Measurements from ENCODE around the gene STRAP.

Gene STRAP

GRCh38 chr12:15856097-15856982 is 25.8 kb upstream of the STRAP start (continued):
- TF ChIP-seq ZBTB11 (tag by site-specific recombination; conservative IDR thresholded peaks at IDR 0.05; ENCODE audit: low read depth) (no peak), ZNF398 (tag by site-specific recombination; IDR thresholded peaks at IDR 0.05) (no peak), ZNF324 (tag by site-specific recombination; IDR thresholded peaks at IDR 0.05) (no peak)
- TF ChIP-seq, protein P1, sequence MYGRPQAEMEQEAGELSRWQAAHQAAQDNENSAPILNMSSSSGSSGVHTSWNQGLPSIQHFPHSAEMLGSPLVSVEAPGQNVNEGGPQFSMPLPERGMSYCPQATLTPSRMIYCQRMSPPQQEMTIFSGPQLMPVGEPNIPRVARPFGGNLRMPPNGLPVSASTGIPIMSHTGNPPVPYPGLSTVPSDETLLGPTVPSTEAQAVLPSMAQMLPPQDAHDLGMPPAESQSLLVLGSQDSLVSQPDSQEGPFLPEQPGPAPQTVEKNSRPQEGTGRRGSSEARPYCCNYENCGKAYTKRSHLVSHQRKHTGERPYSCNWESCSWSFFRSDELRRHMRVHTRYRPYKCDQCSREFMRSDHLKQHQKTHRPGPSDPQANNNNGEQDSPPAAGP (tag by site-specific recombination; IDR thresholded peaks at IDR 0.05) = no peak

GRCh38 chr12:15858353-15858752 is 23.8 kb upstream of the STRAP start:
- Histone ChIP-seq H3K4me3 (ENCODE audit: low read depth, low read length) (no peak overlapping the region), H3K27ac (ENCODE audit: extremely low read depth, low read depth, low read length) (no peak overlapping the region), H3K9me3 (ENCODE audit: control insufficient read depth, insufficient read depth, low read depth, low read length) (no peaks in the 10 kb centered on the region), H3K36me3 (ENCODE audit: control insufficient read depth in 2 of 2, insufficient read depth in 1 of 2, low read length in 2 of 2) (no peaks in the 10 kb centered on the region), H3K4me1 (ENCODE audit: control insufficient read depth, insufficient read depth, low read length) (no peaks in the 10 kb centered on the region; the same call in 1 of the 2 replicates)
- no peak for TF ChIP-seq ZNF140 (tag by site-specific recombination; IDR thresholded peaks at IDR 0.05)
- TF ChIP-seq, protein P2, sequence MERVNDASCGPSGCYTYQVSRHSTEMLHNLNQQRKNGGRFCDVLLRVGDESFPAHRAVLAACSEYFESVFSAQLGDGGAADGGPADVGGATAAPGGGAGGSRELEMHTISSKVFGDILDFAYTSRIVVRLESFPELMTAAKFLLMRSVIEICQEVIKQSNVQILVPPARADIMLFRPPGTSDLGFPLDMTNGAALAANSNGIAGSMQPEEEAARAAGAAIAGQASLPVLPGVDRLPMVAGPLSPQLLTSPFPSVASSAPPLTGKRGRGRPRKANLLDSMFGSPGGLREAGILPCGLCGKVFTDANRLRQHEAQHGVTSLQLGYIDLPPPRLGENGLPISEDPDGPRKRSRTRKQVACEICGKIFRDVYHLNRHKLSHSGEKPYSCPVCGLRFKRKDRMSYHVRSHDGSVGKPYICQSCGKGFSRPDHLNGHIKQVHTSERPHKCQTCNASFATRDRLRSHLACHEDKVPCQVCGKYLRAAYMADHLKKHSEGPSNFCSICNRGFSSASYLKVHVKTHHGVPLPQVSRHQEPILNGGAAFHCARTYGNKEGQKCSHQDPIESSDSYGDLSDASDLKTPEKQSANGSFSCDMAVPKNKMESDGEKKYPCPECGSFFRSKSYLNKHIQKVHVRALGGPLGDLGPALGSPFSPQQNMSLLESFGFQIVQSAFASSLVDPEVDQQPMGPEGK (tag by site-specific recombination; IDR thresholded peaks at IDR 0.05) = no peak
- no peak for TF ChIP-seq ZBTB1 (tag by site-specific recombination; IDR thresholded peaks at IDR 0.05)
- TF ChIP-seq, protein P3, sequence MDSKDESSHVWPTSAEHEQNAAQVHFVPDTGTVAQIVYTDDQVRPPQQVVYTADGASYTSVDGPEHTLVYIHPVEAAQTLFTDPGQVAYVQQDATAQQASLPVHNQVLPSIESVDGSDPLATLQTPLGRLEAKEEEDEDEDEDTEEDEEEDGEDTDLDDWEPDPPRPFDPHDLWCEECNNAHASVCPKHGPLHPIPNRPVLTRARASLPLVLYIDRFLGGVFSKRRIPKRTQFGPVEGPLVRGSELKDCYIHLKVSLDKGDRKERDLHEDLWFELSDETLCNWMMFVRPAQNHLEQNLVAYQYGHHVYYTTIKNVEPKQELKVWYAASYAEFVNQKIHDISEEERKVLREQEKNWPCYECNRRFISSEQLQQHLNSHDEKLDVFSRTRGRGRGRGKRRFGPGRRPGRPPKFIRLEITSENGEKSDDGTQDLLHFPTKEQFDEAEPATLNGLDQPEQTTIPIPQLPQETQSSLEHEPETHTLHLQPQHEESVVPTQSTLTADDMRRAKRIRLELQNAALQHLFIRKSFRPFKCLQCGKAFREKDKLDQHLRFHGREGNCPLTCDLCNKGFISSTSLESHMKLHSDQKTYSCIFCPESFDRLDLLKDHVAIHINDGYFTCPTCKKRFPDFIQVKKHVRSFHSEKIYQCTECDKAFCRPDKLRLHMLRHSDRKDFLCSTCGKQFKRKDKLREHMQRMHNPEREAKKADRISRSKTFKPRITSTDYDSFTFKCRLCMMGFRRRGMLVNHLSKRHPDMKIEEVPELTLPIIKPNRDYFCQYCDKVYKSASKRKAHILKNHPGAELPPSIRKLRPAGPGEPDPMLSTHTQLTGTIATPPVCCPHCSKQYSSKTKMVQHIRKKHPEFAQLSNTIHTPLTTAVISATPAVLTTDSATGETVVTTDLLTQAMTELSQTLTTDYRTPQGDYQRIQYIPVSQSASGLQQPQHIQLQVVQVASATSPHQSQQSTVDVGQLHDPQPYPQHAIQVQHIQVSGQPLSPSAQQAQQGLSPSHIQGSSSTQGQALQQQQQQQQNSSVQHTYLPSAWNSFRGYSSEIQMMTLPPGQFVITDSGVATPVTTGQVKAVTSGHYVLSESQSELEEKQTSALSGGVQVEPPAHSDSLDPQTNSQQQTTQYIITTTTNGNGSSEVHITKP (tag by site-specific recombination; IDR thresholded peaks at IDR 0.05) = peak; percentile 74
- CTCF ChIA-PET = interaction anchor here (0.7 to 7.1 kb wide), 10 partner anchors 15 to 582 kb away, joined by 3 to 78 read pairs (median 4); no protein-coding TSS in a partner anchor
- POLR2A ChIA-PET = interaction anchor here (1.3 kb wide), 1 partner anchor 24 kb away, joined by 5 read pairs; the partner anchor contains the start of gene STRAP
